ENCODE measurements around the gene CSGALNACT2.

CSGALNACT2 gene

DNA sequence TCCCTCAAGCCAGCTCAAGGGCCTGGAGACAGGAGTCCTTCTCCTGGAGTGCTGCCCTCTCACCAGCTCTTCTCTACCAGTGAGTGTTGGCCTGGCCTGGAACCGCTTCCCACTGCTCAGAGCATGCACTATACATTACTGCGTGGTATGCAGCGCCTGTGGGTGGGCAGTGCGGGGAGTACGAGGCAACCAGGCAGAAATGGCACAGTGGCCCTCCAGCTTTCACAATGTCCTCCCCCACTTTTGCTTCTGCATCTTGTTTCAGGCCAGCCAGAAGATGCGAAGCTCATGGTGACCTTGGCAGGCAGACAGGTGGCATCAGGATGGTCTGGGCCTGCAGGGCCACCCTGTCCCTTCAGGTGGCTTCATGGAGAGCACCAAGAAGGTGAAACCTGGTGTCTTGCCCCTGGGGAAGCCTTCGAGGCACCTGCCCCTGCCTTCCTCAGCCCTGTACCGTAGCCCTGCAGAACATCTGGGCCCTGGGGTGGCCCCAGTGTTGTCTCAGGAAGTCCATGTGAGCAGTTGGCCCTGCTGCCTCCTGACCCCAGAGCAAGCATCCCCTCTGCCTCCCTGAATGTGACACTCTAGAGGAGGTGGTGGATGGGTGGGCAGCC, 92.8 kb downstream of the CSGALNACT2 start:
- no peak for DNase-seq

GRCh38 chr10:43231523-43232078, 93.4 kb downstream of the CSGALNACT2 start:
- no peak for DNase-seq

GRCh38 chr10:43233601-43234430, 95.6 kb downstream of the CSGALNACT2 start:
- DNase-seq, result no peak

DNA sequence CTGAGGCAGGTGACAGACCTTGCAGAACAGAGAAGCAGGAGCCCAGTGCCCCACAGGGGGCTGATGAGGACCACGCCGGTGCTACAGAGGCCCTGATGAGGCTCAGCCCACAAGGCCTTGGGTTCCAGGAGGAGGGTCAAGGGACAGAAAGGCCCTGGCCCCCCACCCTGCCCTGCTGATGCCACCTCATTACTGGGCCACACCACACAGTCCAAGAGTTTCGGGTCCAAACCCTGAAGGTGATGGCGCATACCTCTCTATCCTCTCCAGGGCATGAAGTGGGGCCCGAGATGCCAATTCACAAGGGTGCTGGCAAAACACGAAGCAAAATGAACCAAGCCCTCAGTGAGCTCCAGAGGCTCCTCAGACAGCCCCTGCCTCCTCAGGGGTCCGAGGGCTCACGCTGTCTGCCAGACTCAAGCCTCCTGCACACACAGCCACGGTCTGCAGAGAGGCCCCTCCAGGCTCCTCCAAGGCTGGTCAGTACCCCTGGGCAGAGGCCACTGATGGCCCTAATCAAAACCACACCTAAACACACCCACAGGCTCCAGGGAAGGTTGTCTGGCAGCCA, 96.3 kb downstream of the CSGALNACT2 start:
- DNase-seq, result no peak
